Parathyroid adenoma (tissue), 2 donors: ENCODE data around the gene SAMD15.

Source experiments
- H2AFZ ChIP-seq: fragments of 300-600 bp; sonication (generic); one replicate; pipeline ENCODE4 v1.7.0; 2017; ENCODE audit warnings: antibody characterized with exemption, mild to moderate bottlenecking
- H3K27ac ChIP-seq: fragments of 300-600 bp; sonication (generic); one replicate; pipeline ENCODE4 v1.7.0; 2017
- H3K27me3 ChIP-seq: fragments of 300-600 bp; sonication (generic); one replicate; pipeline ENCODE4 v1.7.0; 2017; ENCODE audit warnings: low read length; ENCODE audit not compliant: control insufficient read depth, insufficient read depth
- H3K36me3 ChIP-seq: fragments of 300-600 bp; sonication (generic); one replicate; pipeline ENCODE4 v1.7.0; 2017; ENCODE audit warnings: low read length; ENCODE audit not compliant: control insufficient read depth, insufficient read depth
- H3K4me1 ChIP-seq: fragments of 300-600 bp; sonication (generic); one replicate; pipeline ENCODE4 v1.7.0; 2017; ENCODE audit warnings: control low read depth
- H3K4me2 ChIP-seq: fragments of 300-600 bp; sonication (generic); one replicate; pipeline ENCODE4 v1.7.0; 2017; ENCODE audit warnings: low read length
- H3K4me3 ChIP-seq: fragments of 300-600 bp; sonication (generic); one replicate; pipeline ENCODE4 v1.7.0; 2017; ENCODE audit warnings: low read depth, low read length
- H3K79me2 ChIP-seq: fragments of 300-600 bp; sonication (generic); one replicate; pipeline ENCODE4 v1.7.0; 2017; ENCODE audit warnings: control low read depth
- H3K9ac ChIP-seq: fragments of 300-600 bp; sonication (generic); one replicate; pipeline ENCODE4 v1.7.0; 2017; ENCODE audit warnings: mild to moderate bottlenecking
- H3K9me3 ChIP-seq: fragments of 300-600 bp; sonication (generic); one replicate; pipeline ENCODE4 v1.7.0; 2017; ENCODE audit warnings: low read length; ENCODE audit not compliant: control insufficient read depth
- TF ChIP-seq, protein P1 (sequence below): fragments of 300-600 bp; sonication (generic); IDR thresholded peaks from one replicate; pipeline ENCODE4 v1.7.0; 2017; ENCODE audit warnings: antibody characterized with exemption, mild to moderate bottlenecking
- donor health status: primary hyperparathyroidism.

SAMD15 gene

DNA sequence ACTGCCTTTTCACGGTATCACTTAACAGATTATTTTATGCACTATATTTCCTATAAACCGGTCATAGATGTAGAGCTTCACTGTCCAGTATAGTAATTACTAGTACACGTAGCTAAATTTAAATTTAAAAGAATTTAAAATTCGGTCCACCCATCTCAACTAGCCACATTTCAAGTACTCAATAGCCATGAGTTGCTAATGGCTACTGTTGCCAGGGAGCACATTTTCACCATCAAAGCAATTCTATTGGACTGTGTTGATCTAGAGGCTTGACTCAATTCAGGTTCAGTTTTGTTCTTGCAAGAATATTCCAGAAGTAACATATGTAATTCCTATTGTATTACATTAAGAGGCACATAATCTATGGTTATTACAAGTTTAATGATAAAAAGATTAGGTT is 20.3 kb upstream of the SAMD15 start:
- no peaks in the 10 kb centered on the region for H3K36me3 ChIP-seq
- H3K9me3 ChIP-seq = no peaks in the 10 kb centered on the region
- H2AFZ ChIP-seq = no peak overlapping the region
- no peak overlapping the region for H3K4me3 ChIP-seq
- H3K4me2 ChIP-seq = no peak overlapping the region
- no peaks in the 10 kb centered on the region for H3K27me3 ChIP-seq
- H3K79me2 ChIP-seq = peaks cover 7% of the 10 kb centered on the region
- no peak overlapping the region for H3K27ac ChIP-seq
- TF ChIP-seq, protein P1, sequence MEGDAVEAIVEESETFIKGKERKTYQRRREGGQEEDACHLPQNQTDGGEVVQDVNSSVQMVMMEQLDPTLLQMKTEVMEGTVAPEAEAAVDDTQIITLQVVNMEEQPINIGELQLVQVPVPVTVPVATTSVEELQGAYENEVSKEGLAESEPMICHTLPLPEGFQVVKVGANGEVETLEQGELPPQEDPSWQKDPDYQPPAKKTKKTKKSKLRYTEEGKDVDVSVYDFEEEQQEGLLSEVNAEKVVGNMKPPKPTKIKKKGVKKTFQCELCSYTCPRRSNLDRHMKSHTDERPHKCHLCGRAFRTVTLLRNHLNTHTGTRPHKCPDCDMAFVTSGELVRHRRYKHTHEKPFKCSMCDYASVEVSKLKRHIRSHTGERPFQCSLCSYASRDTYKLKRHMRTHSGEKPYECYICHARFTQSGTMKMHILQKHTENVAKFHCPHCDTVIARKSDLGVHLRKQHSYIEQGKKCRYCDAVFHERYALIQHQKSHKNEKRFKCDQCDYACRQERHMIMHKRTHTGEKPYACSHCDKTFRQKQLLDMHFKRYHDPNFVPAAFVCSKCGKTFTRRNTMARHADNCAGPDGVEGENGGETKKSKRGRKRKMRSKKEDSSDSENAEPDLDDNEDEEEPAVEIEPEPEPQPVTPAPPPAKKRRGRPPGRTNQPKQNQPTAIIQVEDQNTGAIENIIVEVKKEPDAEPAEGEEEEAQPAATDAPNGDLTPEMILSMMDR = no peak
- no peak overlapping the region for H3K9ac ChIP-seq
- no peaks in the 10 kb centered on the region for H3K4me1 ChIP-seq

DNA sequence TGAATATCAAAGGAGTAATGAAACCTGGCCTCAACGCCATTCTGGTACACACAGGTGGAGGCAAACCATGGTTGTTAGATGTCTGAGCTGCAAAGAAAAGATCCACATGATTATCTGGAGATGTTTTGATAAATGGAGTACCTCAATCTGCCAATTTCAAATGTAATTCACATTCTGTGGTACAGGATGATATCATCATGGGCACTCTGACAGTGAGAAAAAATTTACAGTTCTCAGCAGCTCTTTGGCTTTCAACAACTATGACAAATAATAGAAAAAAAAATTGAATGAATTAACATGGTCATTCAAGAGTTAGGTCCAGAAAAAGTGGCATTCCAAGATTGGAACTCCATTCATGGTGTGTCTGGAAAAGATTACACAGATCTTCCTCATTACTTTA is 17.6 kb upstream of the SAMD15 start:
- TF ChIP-seq, protein P1 = no peak
- H3K36me3 ChIP-seq = no peaks in the 10 kb centered on the region
- no peak overlapping the region for H3K9ac ChIP-seq
- H3K79me2 ChIP-seq = peaks cover 13% of the 10 kb centered on the region
- H3K4me2 ChIP-seq = no peak overlapping the region
- H3K27me3 ChIP-seq = no peaks in the 10 kb centered on the region
- H3K9me3 ChIP-seq = no peaks in the 10 kb centered on the region
- no peaks in the 10 kb centered on the region for H3K4me1 ChIP-seq
- H2AFZ ChIP-seq = no peak overlapping the region
- H3K4me3 ChIP-seq = no peak overlapping the region
- H3K27ac ChIP-seq = no peak overlapping the region

DNA sequence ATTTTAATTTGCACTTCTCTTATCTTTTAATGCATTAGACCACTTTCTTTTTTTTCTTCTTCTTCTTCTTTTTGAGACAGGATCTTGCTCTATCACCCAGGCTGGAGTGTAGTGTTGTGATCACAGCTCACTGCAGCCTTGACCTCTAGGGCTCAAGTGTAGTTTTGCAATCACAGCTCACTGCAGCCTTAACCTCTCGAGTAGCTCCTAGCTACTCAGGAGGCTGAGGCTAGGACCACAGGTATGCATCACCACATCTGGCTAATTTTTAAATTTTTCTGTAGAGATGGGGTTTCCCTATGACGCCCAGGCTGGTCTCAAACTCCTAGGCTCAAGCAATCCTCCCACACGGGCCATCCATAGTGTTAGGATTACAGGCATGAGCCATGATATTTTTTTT is 13.0 kb upstream of the SAMD15 start:
- Histone ChIP-seq H3K36me3 (no peaks in the 10 kb centered on the region), H3K4me1 (no peaks in the 10 kb centered on the region), H2AFZ (no peak overlapping the region), H3K9ac (no peak overlapping the region), H3K9me3 (no peaks in the 10 kb centered on the region), H3K4me3 (no peak overlapping the region), H3K79me2 (peaks cover 27% of the 10 kb centered on the region), H3K4me2 (no peak overlapping the region), H3K27me3 (no peaks in the 10 kb centered on the region), H3K27ac (no peak overlapping the region)
- TF ChIP-seq, protein P1 = no peak

DNA sequence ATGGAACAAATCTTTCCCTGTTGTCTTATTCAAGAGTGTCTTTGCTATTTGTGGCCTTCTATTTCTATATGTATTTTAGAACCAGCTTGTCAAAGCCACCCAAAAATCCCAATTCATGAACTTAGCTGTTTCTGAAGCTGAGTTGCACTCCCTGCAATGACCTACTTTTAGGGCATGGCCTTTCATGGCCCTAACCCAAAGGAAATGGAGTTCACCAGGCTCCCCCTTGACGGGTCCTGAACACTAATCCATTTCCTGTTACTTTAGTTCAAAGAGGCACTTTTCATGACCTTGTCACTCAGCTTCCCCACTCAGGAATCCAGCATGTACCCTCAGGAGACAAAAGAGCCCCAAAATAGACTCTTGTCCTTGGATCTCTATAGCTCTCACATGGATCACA is 7.9 kb upstream of the SAMD15 start:
- TF ChIP-seq, protein P1 = no peak
- no peak overlapping the region for H3K4me3 ChIP-seq
- no peak overlapping the region for H2AFZ ChIP-seq
- H3K9ac ChIP-seq = no peak overlapping the region
- no peaks in the 10 kb centered on the region for H3K4me1 ChIP-seq
- no peaks in the 10 kb centered on the region for H3K27me3 ChIP-seq
- H3K4me2 ChIP-seq = no peak overlapping the region
- no peaks in the 10 kb centered on the region for H3K36me3 ChIP-seq
- peaks cover 27% of the 10 kb centered on the region for H3K79me2 ChIP-seq
- H3K9me3 ChIP-seq = no peaks in the 10 kb centered on the region
- H3K27ac ChIP-seq = no peak overlapping the region

DNA sequence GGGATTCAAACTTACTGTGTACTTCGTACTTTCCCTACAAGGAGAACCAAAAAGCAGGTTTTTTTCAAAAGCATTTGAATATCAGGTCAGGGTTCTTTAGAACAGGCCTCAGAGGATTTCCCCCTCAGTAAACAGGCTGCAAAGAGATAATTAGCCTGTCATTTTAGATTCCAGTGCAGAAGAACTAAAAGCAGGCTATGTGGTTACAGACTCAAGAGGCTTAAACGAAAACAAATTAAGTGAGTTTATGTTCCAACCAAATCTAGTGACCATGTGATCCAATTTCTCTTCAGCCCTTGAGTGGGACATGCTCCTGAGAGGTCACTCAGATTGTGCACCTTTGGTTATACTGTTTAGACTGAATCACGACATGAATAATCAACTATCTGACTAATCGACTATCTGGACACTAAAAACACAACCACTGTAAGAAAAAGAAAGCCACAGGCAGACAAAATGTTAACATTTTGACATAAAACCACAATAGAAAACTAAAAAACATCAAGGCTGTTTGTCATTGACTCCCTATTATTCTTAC is 4.8 kb upstream of the SAMD15 start:
- H3K9me3 ChIP-seq = no peaks in the 10 kb centered on the region
- no peak overlapping the region for H3K4me3 ChIP-seq
- H3K4me1 ChIP-seq = no peaks in the 10 kb centered on the region
- no peak overlapping the region for H2AFZ ChIP-seq
- no peaks in the 10 kb centered on the region for H3K36me3 ChIP-seq
- TF ChIP-seq, protein P1 = no peak
- no peak overlapping the region for H3K4me2 ChIP-seq
- H3K27me3 ChIP-seq = no peaks in the 10 kb centered on the region
- H3K27ac ChIP-seq = no peak overlapping the region
- peaks cover 33% of the 10 kb centered on the region for H3K79me2 ChIP-seq
- no peak overlapping the region for H3K9ac ChIP-seq
